Measurements from ENCODE around the gene CES3.

- TF ChIP-seq FOXK2 (IDR thresholded peaks at IDR 0.05), result no peak
- TF ChIP-seq LEF1 (IDR thresholded peaks at IDR 0.05; ENCODE audit: borderline replicate concordance), result no peak
- no peak for TF ChIP-seq SP1 (IDR thresholded peaks at IDR 0.05)
- no peak for TF ChIP-seq NFRKB (IDR thresholded peaks at IDR 0.05)
- TF ChIP-seq FOXA1 (IDR thresholded peaks at IDR 0.05), result no peak
- TF ChIP-seq SUZ12 (IDR thresholded peaks at IDR 0.05), result no peak
These were observed 39.2 kb upstream of the CES3 start for GRCh38 chr16:66921729-66922450.
